Measurements from ENCODE around the gene ARHGEF25.

ARHGEF25 gene

GRCh38 chr12:57603324-57603723 lies 7.9 kb upstream of the ARHGEF25 start:
- H3K27ac ChIP-seq (ENCODE audit: insufficient read depth in 1 of 2, low read depth in 1 of 2, low read length in 2 of 2, poor library complexity in 1 of 2, severe bottlenecking in 2 of 2), result no peak overlapping the region
- peaks cover 0 to 21% (median 6%) of the 10 kb centered on the region in 4 experiments for H3K4me1 ChIP-seq (ENCODE audit: control extremely low read depth in 1 of 4, control insufficient read depth in 4 of 4, insufficient read depth in 4 of 4, low read length in 3 of 4)
- no peak overlapping the region for H3K4me3 ChIP-seq (ENCODE audit: control insufficient read depth in 1 of 7, extremely low read depth in 1 of 7, insufficient read depth in 4 of 7, low read depth in 2 of 7, low read length in 6 of 7)
- CTCF ChIA-PET, result interaction anchor here (0.8 to 1.7 kb wide), 4 partner anchors 11 to 28 kb away, joined by 3 to 9 read pairs (median 5); no protein-coding TSS in a partner anchor
- 68% methylated on average over 2 of the region's 2 CpGs for WGBS (ENCODE audit: insufficient coverage)
- H3K36me3 ChIP-seq (ENCODE audit: control insufficient read depth in 4 of 4, insufficient read depth in 4 of 4, low read length in 3 of 4), result peaks cover 9 to 51% (median 28%) of the 10 kb centered on the region in 4 experiments
- POLR2A ChIA-PET, result interaction anchor here (0.8 kb wide), 1 partner anchor 25 kb away, joined by 6 read pairs; no protein-coding TSS in a partner anchor
- H3K9me3 ChIP-seq (ENCODE audit: control extremely low read depth in 1 of 5, control insufficient read depth in 4 of 5, insufficient read depth in 2 of 5, low read depth in 1 of 5, low read length in 4 of 5), result no peaks in the 10 kb centered on the region
- no peak for DNase-seq
- H3K27me3 ChIP-seq (replicated peaks in 2 of 5; ENCODE audit: control insufficient read depth in 4 of 5, insufficient read depth in 5 of 5, low read length in 4 of 5), result peaks cover 0 to 7% (median 0%) of the 10 kb centered on the region in 5 experiments

- H3K27me3 ChIP-seq (replicated peaks in 2 of 5; ENCODE audit: control insufficient read depth in 4 of 5, insufficient read depth in 5 of 5, low read length in 4 of 5), result peaks cover 0 to 10% (median 0%) of the 10 kb centered on the region in 5 experiments
- WGBS (ENCODE audit: insufficient coverage), result no CpG with 5 or more reads among the region's 6 CpGs
- H3K36me3 ChIP-seq (ENCODE audit: control insufficient read depth in 4 of 4, insufficient read depth in 4 of 4, low read length in 3 of 4), result peaks cover 9 to 51% (median 27%) of the 10 kb centered on the region in 4 experiments
- peak overlapping the region; percentile 48 to 67 for H3K27ac ChIP-seq (ENCODE audit: insufficient read depth in 1 of 2, low read depth in 1 of 2, low read length in 2 of 2, poor library complexity in 1 of 2, severe bottlenecking in 2 of 2)
- DNase-seq, result no peak
- peak overlapping the region; percentile 48 to 87 (median 72) for H3K4me3 ChIP-seq (ENCODE audit: control insufficient read depth in 1 of 7, extremely low read depth in 1 of 7, insufficient read depth in 4 of 7, low read depth in 2 of 7, low read length in 6 of 7)
- H3K4me1 ChIP-seq (ENCODE audit: control extremely low read depth in 1 of 4, control insufficient read depth in 4 of 4, insufficient read depth in 4 of 4, low read length in 3 of 4), result peaks cover 0 to 21% (median 6%) of the 10 kb centered on the region in 4 experiments
- ChIA-PET CTCF (interaction anchor here (0.8 to 1.7 kb wide), 4 partner anchors 10 to 27 kb away, joined by 3 to 9 read pairs (median 5); no protein-coding TSS in a partner anchor), POLR2A (interaction anchor here (0.8 kb wide), 1 partner anchor 26 kb away, joined by 6 read pairs; no protein-coding TSS in a partner anchor)
- H3K9me3 ChIP-seq (ENCODE audit: control extremely low read depth in 1 of 5, control insufficient read depth in 4 of 5, insufficient read depth in 2 of 5, low read depth in 1 of 5, low read length in 4 of 5), result no peaks in the 10 kb centered on the region
These were observed 7.3 kb upstream of the ARHGEF25 start for GRCh38 chr12:57603815-57604453.

- POLR2A ChIA-PET, result no interaction called here
- CTCF ChIA-PET, result interaction anchor here (1.0 to 5.8 kb wide), 3 partner anchors 16 to 27 kb away, joined by 3 to 35 read pairs (median 7); no protein-coding TSS in a partner anchor
These were observed 6.7 kb upstream of the ARHGEF25 start, which contains the start of gene DTX3 for GRCh38 chr12:57604454-57604991. Gene DTX3, plus strand, starts transcription at chr12:57604824. Its CDS starts 1,694 bp downstream, at chr12:57606518.

GRCh38 chr12:57604992-57605810 lies 6.0 kb upstream of the ARHGEF25 start:
- ChIA-PET CTCF (interaction anchor here (0.7 to 5.8 kb wide), 4 partner anchors 11 to 28 kb away, joined by 3 to 35 read pairs (median 16); partner anchors contain the start of gene B4GALNT1), POLR2A (no interaction called here)
- DNase-seq, result no peak
- Histone ChIP-seq H3K27ac (ENCODE audit: insufficient read depth in 1 of 2, low read depth in 1 of 2, low read length in 2 of 2, poor library complexity in 1 of 2, severe bottlenecking in 2 of 2) (no peak overlapping the region), H3K36me3 (ENCODE audit: control insufficient read depth in 4 of 4, insufficient read depth in 4 of 4, low read length in 3 of 4) (peaks cover 7 to 39% (median 18%) of the 10 kb centered on the region in 4 experiments), H3K27me3 (replicated peaks in 2 of 5; ENCODE audit: control insufficient read depth in 4 of 5, insufficient read depth in 5 of 5, low read length in 4 of 5) (peaks cover 0 to 11% (median 0%) of the 10 kb centered on the region in 5 experiments), H3K4me1 (ENCODE audit: control extremely low read depth in 1 of 4, control insufficient read depth in 4 of 4, insufficient read depth in 4 of 4, low read length in 3 of 4) (peaks cover 0 to 23% (median 7%) of the 10 kb centered on the region in 4 experiments), H3K9me3 (ENCODE audit: control extremely low read depth in 1 of 5, control insufficient read depth in 4 of 5, insufficient read depth in 2 of 5, low read depth in 1 of 5, low read length in 4 of 5) (no peaks in the 10 kb centered on the region), H3K4me3 (ENCODE audit: control insufficient read depth in 1 of 7, extremely low read depth in 1 of 7, insufficient read depth in 4 of 7, low read depth in 2 of 7, low read length in 6 of 7) (peak overlapping the region; percentile 40 to 87 (median 60))
- 26% methylated on average over 13 of the region's 25 CpGs for WGBS (ENCODE audit: insufficient coverage)

More at GRCh38 chr12:57604454-57604991, 6.7 kb upstream of the ARHGEF25 start, which contains the start of gene DTX3:
- H3K9me3 ChIP-seq (ENCODE audit: control extremely low read depth in 1 of 5, control insufficient read depth in 4 of 5, insufficient read depth in 2 of 5, low read depth in 1 of 5, low read length in 4 of 5), result no peaks in the 10 kb centered on the region
- WGBS (ENCODE audit: insufficient coverage), result 0% methylated on average over 1 of the region's 36 CpGs
- peaks cover 0 to 21% (median 6%) of the 10 kb centered on the region in 4 experiments for H3K4me1 ChIP-seq (ENCODE audit: control extremely low read depth in 1 of 4, control insufficient read depth in 4 of 4, insufficient read depth in 4 of 4, low read length in 3 of 4)
- peaks cover 9 to 45% (median 22%) of the 10 kb centered on the region in 4 experiments for H3K36me3 ChIP-seq (ENCODE audit: control insufficient read depth in 4 of 4, insufficient read depth in 4 of 4, low read length in 3 of 4)
- H3K27me3 ChIP-seq (replicated peaks in 2 of 5; ENCODE audit: control insufficient read depth in 4 of 5, insufficient read depth in 5 of 5, low read length in 4 of 5), result peaks cover 0 to 11% (median 0%) of the 10 kb centered on the region in 5 experiments
- peak; percentile 47 to 71 (median 55) for DNase-seq
- H3K4me3 ChIP-seq (ENCODE audit: control insufficient read depth in 1 of 7, extremely low read depth in 1 of 7, insufficient read depth in 4 of 7, low read depth in 2 of 7, low read length in 6 of 7), result peak within 1 kb of the TSS; percentile 55 to 87 (median 72)
- peak within 1 kb of the TSS; percentile 48 to 67 for H3K27ac ChIP-seq (ENCODE audit: insufficient read depth in 1 of 2, low read depth in 1 of 2, low read length in 2 of 2, poor library complexity in 1 of 2, severe bottlenecking in 2 of 2)

GRCh38 chr12:57605811-57606311 lies 5.4 kb upstream of the ARHGEF25 start:
- H3K9me3 ChIP-seq (ENCODE audit: control extremely low read depth in 1 of 5, control insufficient read depth in 4 of 5, insufficient read depth in 2 of 5, low read depth in 1 of 5, low read length in 4 of 5), result no peaks in the 10 kb centered on the region
- 100% methylated on average over 4 of the region's 4 CpGs for WGBS (ENCODE audit: insufficient coverage)
- DNase-seq, result no peak
- H3K4me3 ChIP-seq (ENCODE audit: control insufficient read depth in 1 of 7, extremely low read depth in 1 of 7, insufficient read depth in 4 of 7, low read depth in 2 of 7, low read length in 6 of 7), result peak overlapping the region in 2 of 7 experiments; percentile 78 to 87
- peaks cover 0 to 17% (median 5%) of the 10 kb centered on the region in 5 experiments for H3K27me3 ChIP-seq (replicated peaks in 2 of 5; ENCODE audit: control insufficient read depth in 4 of 5, insufficient read depth in 5 of 5, low read length in 4 of 5)
- H3K27ac ChIP-seq (ENCODE audit: insufficient read depth in 1 of 2, low read depth in 1 of 2, low read length in 2 of 2, poor library complexity in 1 of 2, severe bottlenecking in 2 of 2), result no peak overlapping the region
- ChIA-PET POLR2A (no interaction called here), CTCF (interaction anchor here (0.7 to 5.8 kb wide), 7 partner anchors 11 to 27 kb away, joined by 3 to 35 read pairs (median 6); partner anchors contain the start of gene B4GALNT1)
- peaks cover 0 to 30% (median 11%) of the 10 kb centered on the region in 4 experiments for H3K4me1 ChIP-seq (ENCODE audit: control extremely low read depth in 1 of 4, control insufficient read depth in 4 of 4, insufficient read depth in 4 of 4, low read length in 3 of 4)
- H3K36me3 ChIP-seq (ENCODE audit: control insufficient read depth in 4 of 4, insufficient read depth in 4 of 4, low read length in 3 of 4), result peaks cover 5 to 33% (median 16%) of the 10 kb centered on the region in 4 experiments

GRCh38 chr12:57606399-57606798 lies 4.8 kb upstream of the ARHGEF25 start:
- Histone ChIP-seq H3K27me3 (replicated peaks in 2 of 5; ENCODE audit: control insufficient read depth in 4 of 5, insufficient read depth in 5 of 5, low read length in 4 of 5) (peaks cover 0 to 17% (median 6%) of the 10 kb centered on the region in 5 experiments), H3K4me1 (ENCODE audit: control extremely low read depth in 1 of 4, control insufficient read depth in 4 of 4, insufficient read depth in 4 of 4, low read length in 3 of 4) (peaks cover 0 to 33% (median 13%) of the 10 kb centered on the region in 4 experiments), H3K9me3 (ENCODE audit: control extremely low read depth in 1 of 5, control insufficient read depth in 4 of 5, insufficient read depth in 2 of 5, low read depth in 1 of 5, low read length in 4 of 5) (no peaks in the 10 kb centered on the region), H3K36me3 (ENCODE audit: control insufficient read depth in 4 of 4, insufficient read depth in 4 of 4, low read length in 3 of 4) (peaks cover 2 to 29% (median 11%) of the 10 kb centered on the region in 4 experiments), H3K4me3 (ENCODE audit: control insufficient read depth in 1 of 7, extremely low read depth in 1 of 7, insufficient read depth in 4 of 7, low read depth in 2 of 7, low read length in 6 of 7) (no peak overlapping the region), H3K27ac (ENCODE audit: insufficient read depth in 1 of 2, low read depth in 1 of 2, low read length in 2 of 2, poor library complexity in 1 of 2, severe bottlenecking in 2 of 2) (no peak overlapping the region)
- ChIA-PET POLR2A (no interaction called here), CTCF (interaction anchor here (0.7 to 5.8 kb wide), 6 partner anchors 10 to 27 kb away, joined by 3 to 35 read pairs (median 6); no protein-coding TSS in a partner anchor)
- WGBS (ENCODE audit: insufficient coverage), result no CpG with 5 or more reads among the region's 2 CpGs
- DNase-seq, result no peak

All from common myeloid progenitor, CD34-positive (primary cell).